ENCODE results near the gene CACNA2D3. TPM values are rescaled to one million over a fixed set of nuclear protein-coding genes. Genes with fewer than 3 reads are reported as not detected.

CACNA2D3 gene
- total RNA-seq, 1 donor from 2014 or later: 3.2 TPM

DNA sequence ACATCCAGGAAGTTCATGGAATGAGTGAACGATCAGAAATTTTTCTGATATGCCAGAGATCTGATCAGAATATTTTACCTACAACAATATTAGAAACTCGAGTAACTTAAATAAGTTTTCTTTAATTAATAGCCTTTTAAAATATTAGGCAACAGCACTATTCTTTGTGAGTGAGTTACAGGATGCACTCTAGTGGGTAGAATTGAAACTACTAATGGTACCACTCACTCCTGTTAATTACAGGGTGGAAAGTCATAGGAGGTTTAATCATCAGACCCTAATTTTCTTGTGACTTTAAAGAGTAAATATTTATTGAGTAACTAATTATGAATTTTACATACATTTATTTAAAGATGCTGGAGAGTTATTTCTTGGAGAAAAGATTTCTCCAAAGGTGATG is 217.3 kb downstream of the CACNA2D3 start:
- no peak for DNase-seq (ENCODE audit: low read depth)

DNA sequence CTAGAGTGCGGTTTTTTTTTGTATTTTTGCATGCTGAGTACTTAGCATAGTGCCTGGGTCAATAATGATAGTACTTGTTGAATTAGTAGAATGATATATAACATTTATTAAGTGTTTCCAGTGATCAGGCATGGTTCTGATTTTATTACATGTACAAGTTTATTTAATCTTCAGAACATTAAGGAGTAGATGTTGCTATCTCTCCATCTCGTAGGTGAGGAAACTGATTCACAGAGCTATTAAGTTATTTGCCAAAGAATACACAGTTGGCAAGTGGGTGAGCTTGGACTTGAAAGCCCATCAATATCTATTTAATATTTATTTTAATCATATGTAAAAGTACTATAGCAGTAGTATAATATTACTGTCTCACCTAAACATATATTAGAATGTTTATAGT is 219.5 kb downstream of the CACNA2D3 start:
- no peak for DNase-seq (ENCODE audit: low read depth)

DNA sequence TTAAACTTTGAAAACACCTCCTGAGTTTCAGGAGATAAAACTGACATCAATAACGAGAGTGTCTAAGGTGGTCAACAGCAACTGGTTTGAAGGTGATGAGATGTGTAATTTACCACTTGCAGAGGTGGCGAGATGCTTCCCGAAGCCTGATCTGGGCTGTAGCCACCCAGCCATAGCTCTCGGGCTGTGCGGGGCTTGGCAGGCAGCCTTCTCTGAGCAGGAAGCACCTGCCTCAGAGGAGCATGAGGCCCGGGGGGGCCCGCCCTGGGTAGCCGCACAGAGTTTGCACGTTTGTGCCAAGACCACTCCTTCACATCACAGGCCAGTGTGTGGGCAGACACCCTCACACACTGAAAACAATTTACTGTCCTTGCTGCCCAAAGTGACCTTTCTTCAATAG is 220.3 kb downstream of the CACNA2D3 start:
- DNase-seq (ENCODE audit: low read depth): no peak

DNA sequence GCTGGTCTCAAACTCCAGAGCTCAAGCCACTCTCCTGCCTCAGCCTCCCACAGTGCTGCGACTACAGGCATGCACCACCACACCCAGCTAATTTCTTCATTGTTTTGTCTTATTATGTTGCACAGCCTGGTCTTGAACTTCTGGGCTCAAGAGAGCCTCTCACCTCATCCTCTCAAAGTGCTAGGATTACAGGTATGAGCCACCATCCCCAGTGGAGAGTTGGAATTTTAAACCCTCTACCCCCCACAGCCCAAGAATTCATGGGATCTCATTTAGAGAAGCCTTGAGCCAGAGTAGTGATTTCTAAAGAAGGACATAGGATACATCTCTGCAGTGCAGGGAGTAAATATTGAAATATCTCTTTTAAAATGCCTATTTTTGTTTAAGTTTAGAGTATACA is 221.1 kb downstream of the CACNA2D3 start:
- DNase-seq (ENCODE audit: low read depth): no peak

DNA sequence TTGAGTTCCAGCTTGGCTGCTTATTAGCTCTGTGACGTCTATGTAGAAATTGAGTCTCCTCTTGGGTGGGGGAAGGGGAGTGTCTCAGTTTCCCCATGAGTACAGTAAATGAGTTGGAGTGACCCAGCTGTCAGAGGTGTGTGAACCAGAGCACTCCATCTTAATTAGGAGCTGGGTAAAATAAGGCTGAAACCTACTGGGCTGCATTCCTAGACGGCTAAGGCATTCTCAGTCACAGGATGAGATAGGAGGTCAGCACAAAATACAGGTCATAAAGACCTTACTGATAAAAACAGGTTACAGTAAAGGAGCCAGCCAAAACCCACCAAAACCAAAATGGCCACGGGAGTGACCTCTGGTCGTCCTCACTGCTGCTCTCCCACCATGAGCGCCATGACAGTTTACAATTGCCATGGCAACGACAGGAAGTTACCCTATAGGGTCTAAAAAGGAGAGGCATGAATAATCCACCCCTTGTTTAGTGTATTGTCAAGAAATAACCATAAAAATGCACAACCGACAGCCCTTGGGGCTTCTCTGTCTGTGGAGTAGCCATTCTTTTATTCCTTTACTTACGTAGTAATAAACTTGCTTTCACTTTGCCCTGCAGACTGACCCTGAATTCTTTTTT is 222.4 kb downstream of the CACNA2D3 start:
- no peak for DNase-seq (ENCODE audit: low read depth)

DNA sequence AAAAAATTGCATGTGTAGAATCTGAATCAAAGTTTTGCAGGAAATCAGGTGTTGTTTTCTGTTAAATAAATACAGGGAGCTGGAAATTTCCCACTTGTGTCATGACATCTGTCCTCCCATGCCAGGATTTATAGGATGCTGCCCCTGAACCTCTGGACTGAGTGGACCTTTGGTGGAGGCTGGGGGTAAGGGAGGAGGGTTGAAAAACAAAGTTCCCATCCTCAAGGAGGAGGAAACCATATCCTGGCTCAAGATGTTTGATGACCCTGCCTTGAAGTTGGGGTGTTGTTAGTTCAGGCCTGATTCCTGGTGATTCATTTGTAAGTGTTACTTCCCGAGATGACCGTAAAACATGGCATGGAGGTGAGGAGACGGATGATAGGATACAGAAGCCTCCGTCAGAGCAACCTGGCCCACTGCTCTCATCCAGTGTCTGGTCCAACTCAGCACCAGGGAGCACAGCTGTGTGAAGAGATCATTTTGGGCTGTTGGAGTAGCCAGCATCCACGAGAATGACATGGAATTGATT is 223.6 kb downstream of the CACNA2D3 start:
- DNase-seq (ENCODE audit: low read depth): no peak

DNA sequence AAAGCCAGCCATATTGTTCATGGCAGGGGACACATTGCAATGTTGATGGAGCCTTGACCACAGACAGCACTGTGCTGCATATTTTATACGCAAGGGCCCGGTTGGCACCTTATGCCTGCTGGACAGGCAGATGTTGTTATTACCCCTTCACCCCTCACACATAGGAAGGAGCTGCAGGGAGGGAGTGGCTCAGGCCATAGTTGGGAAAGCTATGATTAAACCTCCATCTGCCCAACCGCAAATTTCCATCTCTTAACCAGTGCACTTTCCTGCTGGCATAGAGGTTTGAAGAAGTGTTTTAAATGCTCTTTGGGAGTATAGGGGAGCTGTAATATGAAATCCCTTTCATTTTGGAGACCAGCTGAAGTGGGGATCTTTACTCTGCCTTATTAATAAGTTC is 224.7 kb downstream of the CACNA2D3 start:
- no peak for DNase-seq (ENCODE audit: low read depth)

DNA sequence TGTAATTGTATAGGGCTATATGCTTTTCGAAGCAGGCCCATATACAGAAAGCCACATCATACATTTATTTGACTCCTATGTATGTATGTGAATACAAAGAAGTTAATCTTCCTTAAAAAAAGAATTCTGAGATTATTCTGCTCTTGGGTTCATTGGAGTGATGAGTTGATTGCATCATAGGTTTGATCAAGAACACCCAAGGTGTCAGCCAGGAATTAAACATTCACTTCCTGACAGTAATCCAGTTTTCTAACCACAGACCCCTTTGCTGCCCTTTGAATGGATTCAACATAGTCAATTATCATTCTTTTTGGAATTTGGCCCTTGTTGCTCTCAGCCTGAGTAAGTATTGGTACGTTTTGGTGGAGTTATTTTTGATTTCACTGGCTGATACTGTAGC is 225.6 kb downstream of the CACNA2D3 start:
- DNase-seq (ENCODE audit: low read depth): peak; percentile 30

DNA sequence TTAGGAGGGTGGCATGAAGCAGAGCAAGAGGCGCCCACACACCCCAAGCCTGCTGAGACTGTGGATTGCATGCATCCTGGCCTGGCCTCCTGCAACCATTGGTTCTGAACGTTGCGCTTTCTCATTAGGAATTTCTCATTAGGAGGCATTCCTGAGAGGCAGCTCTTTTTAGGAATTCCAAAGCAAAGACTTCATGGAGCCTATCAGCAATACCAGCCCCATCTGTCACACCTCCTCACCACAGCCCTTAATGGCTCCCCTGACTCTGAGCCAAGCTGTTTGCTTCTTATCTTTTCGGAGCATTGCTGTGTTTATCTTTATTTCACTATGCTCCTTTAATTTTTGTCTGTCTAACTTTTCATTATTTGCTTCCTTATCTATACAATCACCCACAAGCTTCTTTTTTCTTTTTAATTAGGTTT is 226.9 kb downstream of the CACNA2D3 start:
- no peak for DNase-seq (ENCODE audit: low read depth)

DNA sequence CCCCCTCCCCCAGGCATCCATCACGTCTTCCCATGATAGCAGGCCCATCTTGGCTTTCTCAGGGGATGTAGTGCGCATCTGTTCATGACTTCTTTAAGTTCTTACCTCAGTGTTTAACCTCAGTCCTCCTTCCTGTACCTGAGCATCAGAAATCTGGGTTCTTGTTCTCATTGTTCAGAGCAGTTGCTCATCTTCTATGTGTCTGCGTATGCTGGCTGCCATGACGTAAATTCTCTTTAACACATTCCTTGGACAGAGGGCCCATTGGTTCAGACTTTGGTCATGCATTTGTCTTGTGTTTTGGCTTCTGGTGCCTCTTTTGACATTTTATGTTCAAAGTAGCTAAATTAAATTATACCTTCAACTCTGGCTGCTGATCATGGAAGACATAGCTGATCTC is 227.3 kb downstream of the CACNA2D3 start:
- no peak for DNase-seq (ENCODE audit: low read depth)

DNA sequence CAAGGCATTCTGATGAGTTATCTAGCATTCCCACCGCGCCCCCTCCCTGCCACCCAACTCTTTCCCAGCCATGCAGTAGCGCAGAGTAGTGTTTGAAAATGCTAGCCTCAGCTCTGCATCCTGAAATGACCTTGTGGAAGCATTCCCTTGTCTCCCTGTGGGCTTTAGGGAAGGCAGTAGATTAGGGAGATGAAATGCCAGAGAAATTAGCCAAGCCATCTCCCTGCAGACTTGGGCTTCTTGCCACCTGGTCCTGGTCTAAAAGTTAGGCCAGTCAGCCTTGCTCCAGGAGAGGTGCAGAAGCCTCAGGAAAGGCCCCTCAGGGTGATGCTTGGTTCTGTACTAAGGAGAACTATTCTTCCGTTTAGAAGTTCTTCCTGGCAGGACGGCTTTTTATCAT is 231.2 kb downstream of the CACNA2D3 start:
- no peak for DNase-seq (ENCODE audit: low read depth)

DNA sequence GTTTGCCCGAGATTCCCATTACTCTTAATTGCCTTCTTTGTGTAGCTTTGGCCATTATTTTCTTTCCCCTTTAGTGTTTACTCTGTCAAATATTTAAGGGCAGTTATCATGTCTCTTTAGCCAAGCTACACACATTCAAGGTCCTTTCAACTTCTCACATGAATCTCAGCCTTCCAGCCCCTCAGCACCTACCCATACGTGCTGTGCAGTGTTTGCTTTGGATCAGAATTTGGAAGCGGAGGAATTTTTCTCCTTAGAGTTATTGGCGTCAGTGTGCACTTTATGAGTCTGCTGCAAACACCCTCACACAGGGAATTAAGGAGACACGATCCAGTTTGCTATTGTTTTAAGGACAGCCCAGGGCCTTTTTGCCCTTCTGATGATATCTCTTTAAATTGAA is 231.6 kb downstream of the CACNA2D3 start:
- DNase-seq (ENCODE audit: low read depth): no peak

DNA sequence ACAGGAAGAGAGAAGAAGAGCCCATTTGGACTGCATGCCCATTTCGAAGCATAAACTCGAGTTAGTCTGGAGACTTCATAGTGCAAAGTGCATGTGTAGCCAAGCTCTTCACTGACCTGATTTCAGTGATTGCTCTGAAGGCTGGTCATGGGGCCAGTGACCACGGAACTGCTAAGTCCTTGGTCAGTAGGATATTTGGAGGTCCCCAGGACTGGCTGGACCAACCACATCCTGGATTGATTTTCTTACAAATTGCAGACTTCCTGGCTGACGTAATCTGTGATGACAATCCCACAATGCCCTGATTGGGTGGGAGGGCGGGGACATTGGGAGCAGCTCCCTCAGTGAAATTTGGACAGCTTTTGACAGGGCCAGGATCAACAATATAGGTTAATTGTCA is 233.4 kb downstream of the CACNA2D3 start:
- DNase-seq (ENCODE audit: low read depth): no peak

DNA sequence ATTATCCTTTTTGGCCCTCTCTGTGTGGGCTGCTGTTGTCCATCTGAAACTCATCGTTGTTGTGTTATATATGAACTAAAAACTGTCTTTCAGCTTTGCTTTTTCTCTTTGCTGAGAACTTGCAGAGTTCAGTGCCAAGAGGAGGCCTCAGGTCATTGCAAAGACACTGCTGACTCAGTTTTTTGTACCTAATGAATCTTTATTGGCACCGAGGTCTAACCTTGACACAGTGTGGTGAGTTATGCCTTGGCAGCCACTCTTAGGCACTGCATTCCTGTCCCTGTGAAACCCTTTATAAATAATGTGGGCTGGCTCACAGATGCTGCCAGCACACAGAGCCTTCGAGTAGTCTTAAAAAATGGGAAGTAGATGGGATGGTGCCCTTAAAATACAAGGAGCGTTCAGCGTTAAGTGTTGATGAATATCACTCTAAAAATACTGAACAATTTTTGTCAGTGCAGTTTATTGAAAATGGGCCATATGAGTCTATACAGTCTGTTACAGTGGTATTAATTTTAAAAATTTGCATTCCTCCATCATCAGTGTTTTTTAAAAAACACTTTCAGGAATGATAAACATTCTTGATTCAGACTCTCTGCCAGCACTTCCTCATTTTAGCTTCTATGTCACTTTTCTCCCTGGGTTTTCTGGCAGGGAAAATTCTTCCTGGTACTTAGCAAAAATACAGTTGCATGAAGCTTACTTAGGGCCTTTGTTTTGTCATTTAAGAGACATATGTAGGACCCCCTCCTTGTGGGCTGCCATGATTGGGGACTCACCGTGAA is 234.1 kb downstream of the CACNA2D3 start:
- peak; percentile 74 for DNase-seq (ENCODE audit: low read depth)

DNA sequence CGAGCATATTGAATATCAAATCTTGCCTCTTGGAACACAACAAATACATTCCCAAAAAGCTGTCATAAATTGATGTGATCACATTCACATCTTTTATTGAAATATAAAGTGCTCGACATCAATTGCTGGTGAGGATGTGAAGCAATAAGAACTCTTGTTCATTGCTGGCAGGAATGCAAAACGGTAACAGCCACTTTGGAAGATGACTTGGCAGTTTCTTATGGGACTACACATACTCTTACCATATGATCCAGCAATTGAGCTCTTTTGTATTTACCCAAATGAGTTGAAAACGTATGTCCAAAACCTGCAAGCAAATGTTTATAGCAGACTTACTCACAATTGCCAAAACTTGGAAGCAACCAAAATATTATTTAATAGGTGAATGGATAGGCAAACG is 234.9 kb downstream of the CACNA2D3 start:
- DNase-seq (ENCODE audit: low read depth): no peak

DNA sequence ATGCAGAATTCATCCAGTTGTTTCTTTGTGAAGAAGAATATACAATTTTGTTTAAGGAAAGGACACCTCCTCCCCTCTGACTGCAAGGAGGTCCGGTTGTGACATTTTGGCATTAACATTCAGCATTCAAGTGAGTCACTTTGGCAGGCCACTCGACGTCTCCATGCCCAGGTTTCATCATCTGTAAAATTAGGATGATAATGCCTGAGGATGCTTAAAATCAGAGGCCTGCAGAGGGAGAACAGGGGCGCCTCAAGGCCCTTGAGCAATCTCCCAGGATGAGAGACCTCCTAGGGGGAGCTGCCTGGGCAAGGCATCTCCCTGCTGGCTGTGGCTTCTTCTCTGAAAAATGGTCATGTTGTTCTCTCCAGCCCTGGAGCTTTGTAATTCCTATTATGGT is 236.0 kb downstream of the CACNA2D3 start:
- no peak for DNase-seq (ENCODE audit: low read depth)

DNA sequence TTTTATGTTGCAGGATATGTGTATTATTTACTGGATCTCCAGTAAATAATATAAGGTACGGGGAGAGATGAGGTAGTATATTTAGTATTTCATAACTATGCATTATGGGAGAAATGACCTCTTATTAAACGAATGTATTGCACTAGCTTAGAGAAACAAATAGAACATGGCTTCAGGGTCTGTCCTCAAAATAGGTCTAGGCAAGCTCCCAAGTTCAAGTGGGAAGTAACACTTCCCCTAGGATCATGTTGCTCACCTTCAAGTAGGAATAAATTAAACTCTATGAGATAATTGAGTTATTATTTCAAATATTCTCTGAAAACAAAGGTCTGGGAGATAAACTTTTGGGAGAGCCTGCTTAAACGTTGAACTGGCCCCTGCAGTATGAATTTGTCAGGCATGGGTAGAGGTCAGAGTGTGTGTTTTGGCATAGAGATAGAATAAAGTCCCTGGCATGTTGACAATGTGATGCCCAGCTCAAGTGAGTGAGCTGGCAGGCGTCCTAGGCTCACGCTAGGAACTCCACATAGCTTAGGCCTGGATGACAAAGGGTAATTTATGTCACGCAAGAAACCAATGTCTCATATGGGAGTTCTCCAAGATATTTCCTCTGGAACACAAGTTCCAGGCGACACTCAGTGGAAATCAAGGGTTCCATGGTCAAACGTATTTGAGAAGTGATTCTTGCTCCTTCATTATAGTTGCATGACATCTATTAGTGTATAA is 236.8 kb downstream of the CACNA2D3 start:
- peak; percentile 4 for DNase-seq (ENCODE audit: low read depth)

DNA sequence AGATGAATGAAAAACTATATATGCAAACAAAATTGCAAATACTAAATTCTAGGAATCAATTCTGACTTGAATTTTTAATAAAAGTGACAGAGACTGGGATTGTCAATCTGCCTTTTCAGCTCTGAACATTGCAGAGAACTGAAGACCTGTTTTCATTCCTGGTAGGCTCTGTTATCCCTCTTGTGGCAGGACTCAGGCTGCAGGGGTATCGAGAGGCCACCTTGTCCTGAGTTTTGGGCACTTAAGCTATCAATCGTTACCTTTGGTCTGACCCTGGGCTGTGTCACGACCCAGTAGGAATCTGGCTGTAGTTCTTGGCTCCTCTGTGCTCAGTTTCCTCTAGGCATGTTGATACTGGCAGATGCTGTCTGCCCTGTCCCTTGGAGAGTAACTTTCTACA is 238.0 kb downstream of the CACNA2D3 start:
- DNase-seq (ENCODE audit: low read depth): no peak

DNA sequence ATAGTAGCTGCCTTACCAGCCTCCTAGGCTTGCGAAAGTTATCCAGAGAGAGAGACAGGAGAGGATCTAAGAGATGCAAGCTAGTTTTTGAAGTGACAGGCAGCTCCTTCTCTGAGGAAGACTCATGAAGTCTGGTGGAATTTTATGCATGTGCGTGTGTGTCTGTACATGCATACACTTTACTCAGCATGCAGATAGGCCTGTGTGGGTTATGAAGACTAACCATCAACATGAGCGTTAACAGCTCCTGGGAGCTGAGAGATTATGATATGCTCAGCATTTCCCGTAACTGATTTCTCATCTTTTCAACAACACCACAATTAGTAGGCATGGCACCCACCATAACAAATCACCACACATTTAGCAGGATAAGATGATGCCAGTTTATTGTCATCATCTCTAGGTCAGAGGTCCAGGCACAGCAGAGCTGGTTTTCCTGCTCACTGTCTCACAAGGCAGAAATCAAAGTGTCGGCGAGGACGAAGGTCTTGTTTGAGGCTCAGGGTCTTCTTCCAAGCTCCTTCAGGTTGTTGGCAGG is 239.5 kb downstream of the CACNA2D3 start:
- no peak for DNase-seq (ENCODE audit: low read depth)

DNA sequence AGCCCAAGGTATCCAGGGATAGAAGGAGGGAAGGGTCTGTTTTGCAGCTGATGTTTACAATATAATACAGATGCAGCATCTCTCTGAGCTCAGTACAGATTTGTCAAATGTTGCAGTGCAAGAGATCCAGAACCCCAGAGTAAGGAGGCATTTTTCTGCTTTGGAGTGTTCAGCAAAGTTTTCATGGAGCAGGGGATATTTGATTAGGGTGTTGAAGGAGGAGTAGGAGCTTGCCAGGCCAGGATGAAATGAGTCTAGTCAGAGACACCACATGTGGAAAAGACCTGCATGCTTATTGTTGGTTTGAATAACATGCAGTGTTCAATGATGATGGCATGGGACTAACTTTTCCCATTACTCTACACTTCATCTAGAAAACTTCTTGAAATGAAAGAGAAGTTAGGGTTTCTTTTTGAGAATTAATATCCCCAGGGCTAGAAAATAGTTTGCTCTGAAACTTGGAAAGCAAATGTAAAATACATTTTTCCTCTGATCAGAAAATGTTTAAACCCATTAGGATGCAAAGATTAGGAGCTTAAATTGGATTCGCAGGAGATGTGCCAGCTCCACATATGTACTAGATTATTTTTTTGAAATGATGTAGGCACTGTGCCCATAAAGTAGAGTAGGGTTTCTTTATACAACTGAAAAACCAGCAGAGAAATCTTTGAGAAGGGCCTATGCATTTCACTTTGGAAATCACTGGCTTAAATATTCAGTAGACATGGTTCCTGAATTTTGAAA is 243.8 kb downstream of the CACNA2D3 start:
- no peak for DNase-seq (ENCODE audit: low read depth)

DNA sequence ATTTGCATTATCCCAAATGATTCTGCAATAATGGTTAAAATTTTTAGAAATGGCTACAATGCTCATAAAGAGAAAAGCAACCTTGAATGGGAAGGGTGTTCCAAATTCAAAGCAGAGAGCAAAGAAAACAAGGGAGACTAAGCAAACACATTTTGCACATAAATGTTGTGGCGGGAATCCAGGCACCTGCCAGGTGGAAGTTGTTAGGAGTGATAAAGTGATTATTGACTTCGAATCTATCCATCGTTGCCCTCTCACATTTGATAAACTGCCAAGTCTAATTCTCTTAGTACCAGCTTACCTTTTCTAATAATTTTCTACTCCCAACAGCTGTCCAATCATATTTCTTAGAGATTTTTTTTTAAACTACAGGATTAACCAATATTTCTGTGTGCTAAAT is 244.5 kb downstream of the CACNA2D3 start:
- DNase-seq (ENCODE audit: low read depth): no peak

DNA sequence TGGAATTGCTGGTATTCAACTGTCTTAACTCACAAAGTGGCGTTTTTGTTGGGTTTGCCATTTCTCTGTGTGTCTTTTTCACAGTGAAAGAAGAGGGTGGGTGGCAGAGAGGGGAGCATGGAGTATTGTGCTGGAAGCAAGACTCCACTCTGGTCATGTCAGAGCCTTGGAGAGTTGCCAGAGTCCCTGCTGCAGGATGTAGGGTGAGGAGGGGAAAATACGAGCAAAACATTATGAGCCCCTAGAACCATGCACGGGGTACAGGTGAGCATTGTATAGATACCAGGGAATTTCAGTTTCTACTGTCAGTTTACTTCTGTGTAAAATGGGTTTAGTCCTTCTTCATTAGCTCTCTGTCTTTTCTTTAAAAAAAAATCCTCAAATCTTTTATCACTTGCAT is 249.9 kb downstream of the CACNA2D3 start:
- DNase-seq (ENCODE audit: low read depth): no peak

Data from renal cortical epithelial cell (primary cell).